NCI-H1092 treated with DMSO at 0.1 percent for 48 hours (cell line): ENCODE data around the gene OTULINL.

ENCODE experiments used
- DNase-seq: peaks from one replicate; lab custom pipeline; 2025; lab: John Stamatoyannopoulos, UW

OTULINL gene

DNA sequence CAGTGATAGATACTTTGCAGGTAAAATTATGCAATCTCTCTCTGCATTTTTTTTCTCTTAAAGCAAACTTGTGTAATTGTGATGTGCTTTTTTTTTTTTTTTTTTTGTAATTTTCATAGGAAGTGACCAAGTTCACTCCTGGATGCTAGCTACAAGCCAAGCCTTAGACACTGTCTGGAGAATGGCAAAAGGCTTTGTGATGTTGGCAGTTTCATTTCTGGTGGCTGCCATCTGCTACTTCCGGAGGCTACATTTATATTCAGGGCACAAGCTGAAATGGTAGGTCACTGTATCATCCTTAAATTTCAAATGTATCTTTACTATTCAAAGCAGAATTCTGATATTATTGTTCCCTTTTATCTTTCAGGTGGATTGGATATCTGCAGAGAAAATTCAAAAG, 19.3 kb downstream of the OTULINL start:
- no peak for DNase-seq

DNA sequence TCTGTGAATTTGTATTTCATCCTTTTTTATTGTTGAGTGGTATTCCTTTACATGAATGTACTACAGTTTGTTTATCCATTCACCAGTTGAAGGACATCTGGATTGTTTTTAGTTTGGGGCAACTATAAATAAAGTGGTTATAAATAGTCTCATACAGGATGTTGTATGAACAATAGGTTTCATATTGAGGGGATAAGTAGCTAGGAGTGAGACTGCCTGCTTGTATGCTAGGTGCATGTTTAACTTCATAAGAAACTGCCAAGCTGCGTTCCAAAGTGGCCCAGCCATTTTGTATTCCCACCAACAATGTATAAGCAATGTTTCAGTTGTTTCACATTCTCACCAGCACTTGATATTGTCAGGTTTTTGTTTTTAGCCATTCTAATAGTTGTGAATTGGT, 21.5 kb downstream of the OTULINL start:
- DNase-seq = no peak

DNA sequence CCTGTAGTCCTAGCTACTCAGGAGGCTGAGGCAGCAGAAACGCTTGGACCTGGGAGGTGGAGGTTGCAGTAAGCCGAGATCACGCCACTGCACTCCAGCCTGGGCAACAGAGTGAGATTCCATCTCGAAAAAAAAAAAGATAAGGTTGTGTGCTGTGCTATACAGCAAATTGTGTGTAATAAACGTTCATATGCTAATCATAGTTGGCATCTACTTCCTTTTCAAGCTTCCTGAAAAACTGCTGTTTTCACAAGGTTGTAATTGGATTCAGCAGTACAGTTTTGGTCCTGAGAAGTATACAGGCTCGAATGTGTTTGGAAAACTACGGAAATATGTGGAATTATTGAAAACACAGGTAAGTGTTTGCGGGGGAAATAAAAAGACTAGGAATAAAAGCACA, 25.5 kb downstream of the OTULINL start:
- DNase-seq = no peak

DNA sequence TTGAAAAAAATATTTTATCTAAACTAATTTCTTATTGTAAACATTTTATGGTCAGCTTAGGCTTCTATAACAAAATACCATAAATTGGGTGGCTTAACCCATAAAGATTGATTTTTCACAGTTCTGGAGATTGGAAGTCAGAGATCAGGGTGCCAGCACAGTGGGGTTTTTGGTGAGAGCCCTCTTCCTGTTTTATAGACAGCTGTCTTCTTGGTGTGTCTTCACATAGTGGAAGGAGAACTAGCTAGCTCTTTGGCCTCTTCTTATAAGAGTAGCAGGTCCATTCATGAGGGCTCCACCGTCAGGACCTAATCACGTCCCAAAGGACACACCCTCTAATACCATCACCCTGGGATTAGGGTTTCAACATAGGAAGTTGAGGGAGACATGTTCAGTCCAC, 26.6 kb downstream of the OTULINL start:
- DNase-seq = no peak

DNA sequence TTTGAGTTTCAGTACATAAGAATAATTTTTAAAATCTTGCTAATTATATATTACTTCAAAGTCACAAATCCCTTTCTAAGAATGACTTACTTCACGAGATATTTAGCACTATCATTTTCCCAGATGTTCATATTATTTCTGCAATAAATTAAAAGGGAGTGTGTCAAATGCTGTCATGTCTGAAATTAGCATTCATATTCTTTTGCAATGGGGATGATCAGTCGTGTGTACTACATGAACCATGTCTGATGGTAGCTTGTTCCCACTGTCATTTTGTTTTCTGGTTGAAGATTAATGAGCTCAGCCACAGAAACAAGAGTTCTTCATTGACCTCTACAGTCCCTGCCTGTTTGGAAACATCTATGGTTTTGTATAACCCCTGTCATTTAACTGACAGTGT, 30.1 kb downstream of the OTULINL start:
- no peak for DNase-seq

DNA sequence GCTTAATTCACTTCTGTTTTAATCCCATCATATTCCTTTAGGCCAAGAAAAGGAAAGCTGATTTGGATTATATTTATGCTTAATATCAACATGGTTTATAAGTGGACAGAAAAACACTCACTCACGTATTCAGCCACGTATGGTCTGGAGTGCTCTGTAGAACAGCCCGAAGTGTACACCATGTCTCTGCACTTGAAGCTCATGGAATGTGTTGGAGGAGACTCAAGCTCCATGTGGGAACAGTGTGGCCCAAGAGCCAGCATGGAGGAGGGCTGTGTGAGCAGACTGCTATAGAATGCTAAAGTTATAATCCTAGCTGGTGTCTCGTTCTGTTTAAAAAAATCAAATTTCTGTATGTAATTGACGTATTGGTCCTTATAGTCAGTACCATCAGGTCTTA, 32.9 kb downstream of the OTULINL start:
- no peak for DNase-seq

DNA sequence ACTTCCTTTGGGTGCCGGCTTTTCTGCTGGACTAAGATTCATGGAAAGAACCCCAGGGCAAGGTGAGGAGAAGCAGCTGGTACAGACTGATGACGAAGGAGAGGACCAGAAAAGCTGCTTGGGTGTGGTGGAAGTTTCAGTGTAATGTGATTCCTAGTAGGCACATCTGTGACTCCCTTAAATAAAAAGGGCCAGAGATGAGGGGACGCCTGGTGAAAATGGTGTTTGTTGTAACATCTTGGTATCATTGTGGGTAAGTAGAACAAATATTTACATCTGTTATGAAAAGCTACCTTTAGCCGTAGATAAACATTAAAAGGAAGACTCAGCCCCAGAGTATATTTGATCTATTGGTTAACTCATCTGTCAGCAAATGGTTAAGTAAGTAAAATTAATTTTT, 33.8 kb downstream of the OTULINL start:
- peak; percentile 13 for DNase-seq

DNA sequence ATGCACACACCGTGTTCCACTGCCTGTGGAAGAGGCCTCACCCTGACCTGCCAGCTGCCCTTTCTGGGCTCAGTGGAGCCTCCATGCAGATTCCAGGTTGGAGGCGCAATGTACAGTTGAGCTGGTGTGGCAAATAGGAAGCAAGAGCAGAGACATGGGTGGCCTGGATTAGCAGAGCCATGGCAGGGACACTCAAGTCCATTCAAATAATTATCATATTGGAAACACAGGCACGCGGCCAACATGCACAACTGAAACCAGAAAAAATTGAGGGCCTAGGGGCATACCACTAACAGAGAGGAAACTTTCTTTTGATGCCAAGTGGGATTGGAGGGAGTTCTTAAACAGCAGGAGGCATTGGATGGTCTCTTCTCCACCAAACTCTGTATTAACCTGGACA, 35.8 kb downstream of the OTULINL start:
- no peak for DNase-seq

DNA sequence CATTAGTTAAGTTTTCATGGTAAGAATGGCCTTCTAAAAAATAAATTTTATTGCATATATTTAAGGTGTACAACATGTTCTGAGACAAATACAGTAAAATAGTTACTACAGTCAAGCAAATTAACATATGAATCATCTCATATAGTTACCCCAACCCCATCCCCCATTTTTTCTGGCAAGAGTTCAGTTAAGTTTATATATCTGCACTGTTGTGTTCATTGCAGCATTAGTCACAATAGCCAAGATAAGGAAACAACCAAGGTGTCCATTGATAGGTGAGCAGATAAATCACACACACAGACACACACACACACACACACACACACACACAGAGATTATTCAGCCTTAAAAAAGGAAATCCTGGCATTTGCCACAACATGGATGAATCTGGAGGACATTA, 45.7 kb downstream of the OTULINL start:
- DNase-seq = no peak

DNA sequence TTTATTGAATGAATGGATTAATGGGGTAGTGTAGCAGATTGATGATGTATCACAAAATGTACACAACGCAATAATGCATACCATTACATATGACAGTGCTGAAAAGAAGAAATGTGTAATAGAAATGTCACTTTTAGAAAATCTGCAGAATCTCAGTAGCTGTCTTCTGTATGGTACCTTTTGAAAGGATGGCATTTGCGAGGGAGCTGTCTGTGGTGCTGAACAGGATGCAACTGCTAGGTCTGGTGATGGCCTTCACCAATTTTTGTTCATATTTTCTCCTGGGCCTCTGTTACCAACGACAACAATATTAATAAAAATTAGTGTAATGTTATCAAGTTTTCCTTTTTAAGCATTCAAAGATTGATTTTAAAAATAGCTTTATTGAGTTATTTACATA, 46.8 kb downstream of the OTULINL start:
- DNase-seq = no peak

DNA sequence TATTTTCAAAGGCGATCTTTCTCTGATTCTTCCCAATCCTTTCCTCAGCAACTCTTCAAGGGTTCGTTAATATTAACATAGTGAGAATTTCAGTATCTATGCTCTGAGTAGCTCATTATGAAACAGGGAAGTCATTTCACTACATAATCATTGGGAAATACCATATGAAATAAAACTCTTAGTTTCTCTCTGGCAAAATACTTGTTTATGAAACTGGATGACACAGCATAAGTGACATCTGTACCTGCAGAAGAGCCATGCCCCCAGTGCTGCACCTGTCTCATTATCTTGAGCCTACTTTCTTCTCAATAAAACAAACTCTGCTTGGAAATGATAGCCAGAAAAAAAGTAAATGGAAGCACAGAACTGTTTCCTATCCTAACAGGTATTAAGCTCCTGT, 49.1 kb downstream of the OTULINL start:
- no peak for DNase-seq

DNA sequence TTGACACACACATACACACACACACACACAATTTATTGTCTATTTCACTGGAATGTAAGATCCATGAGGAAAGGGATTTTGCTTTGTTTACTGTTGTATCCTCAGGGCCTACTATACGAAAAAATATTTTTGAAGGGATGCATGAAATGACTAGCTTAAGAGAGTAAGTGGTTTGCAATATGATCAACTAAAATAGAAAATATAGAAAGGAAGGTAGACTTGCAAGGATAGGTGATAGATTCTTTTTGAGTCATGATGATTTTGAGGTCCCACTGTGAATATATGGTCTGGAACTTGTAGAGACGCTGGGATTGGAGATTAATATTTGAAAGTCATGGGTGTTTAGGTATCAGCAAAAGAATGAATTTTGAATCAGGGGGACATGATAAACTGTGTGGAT, 54.1 kb downstream of the OTULINL start:
- DNase-seq = no peak

DNA sequence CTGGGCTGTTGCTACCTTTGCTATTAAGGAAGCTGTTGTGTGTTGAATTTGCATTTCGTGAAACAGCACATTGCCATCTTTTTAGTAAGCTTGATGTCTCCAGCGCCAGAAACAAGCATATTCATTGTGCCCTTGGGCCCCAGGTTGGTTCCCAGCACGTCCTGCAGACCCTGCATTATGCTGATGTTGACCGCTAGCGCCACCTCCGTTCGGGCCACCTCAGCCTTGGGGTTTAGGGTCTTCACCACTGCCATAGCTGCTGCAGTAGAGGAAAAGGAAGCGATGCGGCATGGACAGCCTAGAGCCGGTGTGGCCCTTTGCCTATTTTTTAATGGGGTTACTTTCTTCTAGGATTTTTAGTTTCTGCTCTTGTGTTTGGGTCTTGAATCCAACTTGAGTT, 59.2 kb downstream of the OTULINL start:
- DNase-seq = no peak

DNA sequence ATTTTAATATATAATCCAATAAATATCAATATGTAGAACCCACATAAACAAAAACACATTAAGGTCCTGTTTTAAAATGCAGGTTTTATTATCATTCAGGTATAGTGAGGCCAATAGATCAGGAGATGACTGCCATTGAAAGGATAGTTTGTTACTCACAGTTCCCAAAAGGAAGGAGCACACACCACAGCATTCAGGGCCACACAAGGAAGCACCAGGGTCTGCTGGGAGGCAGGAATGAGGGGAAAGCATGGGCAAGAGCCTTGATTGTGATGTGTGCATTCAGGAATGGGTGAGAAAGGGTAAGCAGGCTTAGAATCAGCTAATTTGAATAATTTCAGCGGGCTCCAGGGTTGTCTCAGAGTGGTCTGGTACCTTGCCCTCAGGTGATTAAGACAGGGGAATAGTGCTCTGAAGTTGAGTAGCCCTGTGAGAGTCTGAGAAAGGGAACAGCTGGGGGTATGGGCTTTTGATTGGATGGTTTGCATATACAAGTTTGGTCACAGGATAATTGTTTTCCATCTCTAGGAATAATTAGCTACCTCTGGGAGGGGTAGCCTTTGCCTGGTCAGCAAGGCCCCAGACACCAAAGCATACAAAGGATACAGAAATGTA, 63.1 kb downstream of the OTULINL start:
- no peak for DNase-seq

DNA sequence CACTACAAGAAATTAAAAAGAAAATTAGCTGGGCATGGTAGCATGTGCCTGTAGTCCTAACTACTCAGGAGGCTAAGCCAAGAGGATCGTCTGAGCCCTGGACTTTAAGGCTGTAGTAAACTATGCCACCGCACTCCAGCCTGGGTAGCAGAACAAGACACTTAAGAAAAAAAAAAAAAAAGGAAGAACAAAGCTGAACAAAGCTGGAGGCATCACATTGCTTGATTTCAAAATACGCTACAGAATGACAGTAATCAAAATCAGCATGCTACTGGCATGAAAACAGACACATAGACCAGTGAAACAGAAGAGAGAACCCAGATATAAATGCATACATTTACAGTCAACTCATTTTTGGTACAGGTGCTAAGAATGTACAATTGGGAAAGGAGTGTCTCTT, 68.5 kb downstream of the OTULINL start:
- DNase-seq = no peak

DNA sequence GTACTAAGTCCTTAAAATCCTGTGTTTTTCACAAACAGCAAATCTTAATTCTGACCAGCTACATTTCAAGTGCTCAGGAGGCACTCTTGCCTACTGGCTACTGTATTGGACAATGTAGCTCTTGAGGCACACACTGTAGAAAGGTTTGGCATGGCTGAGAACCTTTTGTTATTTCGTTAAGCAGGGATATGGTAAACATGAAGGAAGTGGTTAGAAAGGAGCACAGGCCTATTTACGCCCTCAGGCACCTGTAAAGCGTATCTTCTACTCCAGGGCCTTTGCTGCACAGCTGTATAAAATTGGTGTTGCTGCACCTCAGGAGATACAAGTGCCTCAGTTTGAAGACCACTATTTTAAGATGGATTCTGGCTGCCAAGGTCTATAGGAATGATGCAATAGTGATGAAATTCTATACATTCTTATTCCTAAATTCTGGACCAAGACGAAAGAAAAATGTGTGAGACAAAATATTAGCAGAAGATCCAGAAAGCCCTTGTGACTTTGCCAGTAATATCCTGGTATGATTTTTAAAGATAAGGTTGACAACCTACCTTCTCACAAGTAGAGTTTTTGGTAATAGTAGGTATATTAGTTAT, 73.7 kb downstream of the OTULINL start:
- no peak for DNase-seq

DNA sequence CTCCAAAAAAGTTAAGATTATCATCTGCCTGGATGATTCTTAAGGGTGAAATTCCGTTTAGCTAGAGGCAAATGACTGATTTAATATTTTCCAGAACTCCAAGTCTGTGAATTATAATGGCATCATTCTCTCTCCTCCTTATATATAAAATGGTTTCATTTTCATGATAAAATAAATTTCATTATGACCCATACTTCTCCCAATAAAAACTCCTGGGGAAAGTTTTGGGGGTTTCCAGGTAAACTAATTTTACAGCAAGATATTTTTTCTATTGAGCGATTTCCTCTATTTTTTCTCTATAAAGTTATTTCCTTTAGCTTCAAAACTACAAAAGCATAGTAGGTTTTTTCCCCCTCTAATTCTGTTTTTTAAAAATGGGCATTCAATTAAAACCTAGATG, 75.3 kb downstream of the OTULINL start:
- no peak for DNase-seq

DNA sequence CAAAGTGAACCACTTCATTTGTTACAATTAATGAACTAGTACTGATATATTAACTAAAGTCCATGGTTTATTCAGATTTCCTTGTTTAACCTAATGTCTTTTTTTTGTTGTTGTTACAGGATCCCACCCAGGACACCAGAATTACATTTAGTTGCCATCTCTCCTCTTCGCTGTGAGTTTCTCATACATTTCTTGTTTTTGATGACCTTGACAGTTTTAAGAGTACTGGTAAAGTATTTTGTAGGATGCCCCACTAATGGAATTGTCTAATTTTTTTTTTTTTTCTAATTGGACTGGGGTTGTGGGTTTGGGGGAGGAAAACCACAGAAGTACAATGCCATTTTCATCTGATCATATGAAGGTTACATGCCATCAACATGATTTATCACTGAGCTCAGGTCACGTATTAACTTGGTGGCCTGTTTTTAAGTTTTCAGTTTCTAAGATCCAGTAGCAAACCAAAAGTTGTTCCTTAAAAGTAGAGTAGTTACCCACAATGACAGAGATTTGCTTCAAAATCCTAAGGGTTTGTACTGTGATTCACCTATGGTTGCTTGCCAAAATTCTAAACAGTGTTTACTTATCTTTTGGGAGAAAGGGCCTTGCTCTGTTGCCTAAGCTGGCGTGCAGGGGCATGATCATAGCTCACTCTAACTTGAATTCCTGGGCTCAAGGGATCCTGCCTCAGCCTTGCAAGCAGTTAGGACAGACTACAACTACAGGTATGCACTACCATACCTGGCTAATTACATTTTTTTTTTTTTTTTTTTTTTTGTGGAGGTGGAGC, 78.4 kb downstream of the OTULINL start:
- DNase-seq = no peak

DNA sequence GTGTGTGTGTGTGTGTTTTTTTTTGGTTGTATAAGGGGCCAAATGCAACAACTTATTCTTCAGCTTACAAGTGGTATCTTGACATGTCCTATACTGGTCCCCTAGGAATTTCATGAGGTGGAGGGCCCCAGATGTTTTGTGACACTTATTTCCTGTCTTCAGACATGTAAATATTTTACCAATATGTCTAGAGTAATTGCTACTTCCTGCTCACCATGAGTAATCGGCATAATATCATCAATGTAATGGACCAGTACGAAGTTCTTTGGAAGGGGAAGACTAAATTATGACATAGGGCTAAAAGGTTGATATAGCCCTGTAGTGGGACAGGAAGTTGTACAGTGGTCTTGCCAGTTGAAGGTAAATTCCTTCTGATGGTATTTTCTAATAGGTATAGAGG, 79.2 kb downstream of the OTULINL start:
- DNase-seq = no peak
